Renal pelvis (tissue), 4 donors: ENCODE measurements around the gene RAPGEF5. TPM values are rescaled to one million over a fixed set of nuclear protein-coding genes. Genes with fewer than 3 reads are reported as not detected.

Source experiments
- DNase-seq: peaks from one replicate; pipeline ENCODE4 v3.0.0-alpha.2; 2013
- polyA plus RNA-seq, 3 donors: library from polyadenylated mRNA; unstranded; fragments of 120-200 nt; gene quantifications; one replicate each; pipeline ENCODE4 v1.2.1, GENCODE V29; 2013; ENCODE audit not compliant: insufficient read length in 3 of 3

The RAPGEF5 gene
- polyA plus RNA-seq, 3 donors, result 32.0 to 38.6 (median 33.1) TPM

DNA sequence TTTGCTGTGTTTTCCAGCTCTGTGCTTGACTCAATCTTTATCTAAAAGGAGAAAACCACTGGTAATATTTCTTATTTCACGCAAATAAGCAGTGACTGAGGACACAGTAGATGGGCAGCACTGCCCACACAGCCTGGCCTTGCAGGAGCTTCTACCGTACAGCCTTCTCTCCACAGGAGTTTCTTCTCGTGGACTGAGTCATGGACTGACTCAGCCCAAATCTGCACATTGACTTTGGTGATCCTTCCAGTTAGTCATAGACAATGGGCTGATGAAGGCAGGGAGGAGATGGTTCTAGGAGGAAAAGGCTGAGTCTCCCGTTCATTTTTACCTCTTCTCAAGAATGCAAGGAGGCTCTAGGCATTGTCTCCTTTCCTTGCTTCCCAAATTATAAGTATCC, 200.7 kb downstream of the RAPGEF5 start:
- no peak for DNase-seq

DNA sequence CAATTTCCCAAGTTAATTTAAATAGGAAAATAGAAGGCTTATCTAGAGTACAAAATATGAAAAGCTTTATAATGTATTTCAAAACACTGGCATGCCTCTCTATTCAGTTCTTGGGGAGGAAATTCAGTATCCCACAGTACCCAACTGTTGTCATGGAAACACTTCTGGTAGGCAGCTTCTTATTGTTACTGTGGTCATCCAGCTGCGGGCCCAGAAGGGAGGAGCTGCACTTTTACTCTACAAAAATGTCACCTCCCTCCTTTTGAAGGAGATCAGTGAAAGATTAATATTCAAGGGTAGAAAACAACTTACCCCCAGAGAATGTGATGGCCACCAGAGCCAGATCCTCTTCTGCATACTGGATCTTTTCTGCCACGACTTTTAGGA, 202.8 kb downstream of the RAPGEF5 start:
- DNase-seq, result no peak

DNA sequence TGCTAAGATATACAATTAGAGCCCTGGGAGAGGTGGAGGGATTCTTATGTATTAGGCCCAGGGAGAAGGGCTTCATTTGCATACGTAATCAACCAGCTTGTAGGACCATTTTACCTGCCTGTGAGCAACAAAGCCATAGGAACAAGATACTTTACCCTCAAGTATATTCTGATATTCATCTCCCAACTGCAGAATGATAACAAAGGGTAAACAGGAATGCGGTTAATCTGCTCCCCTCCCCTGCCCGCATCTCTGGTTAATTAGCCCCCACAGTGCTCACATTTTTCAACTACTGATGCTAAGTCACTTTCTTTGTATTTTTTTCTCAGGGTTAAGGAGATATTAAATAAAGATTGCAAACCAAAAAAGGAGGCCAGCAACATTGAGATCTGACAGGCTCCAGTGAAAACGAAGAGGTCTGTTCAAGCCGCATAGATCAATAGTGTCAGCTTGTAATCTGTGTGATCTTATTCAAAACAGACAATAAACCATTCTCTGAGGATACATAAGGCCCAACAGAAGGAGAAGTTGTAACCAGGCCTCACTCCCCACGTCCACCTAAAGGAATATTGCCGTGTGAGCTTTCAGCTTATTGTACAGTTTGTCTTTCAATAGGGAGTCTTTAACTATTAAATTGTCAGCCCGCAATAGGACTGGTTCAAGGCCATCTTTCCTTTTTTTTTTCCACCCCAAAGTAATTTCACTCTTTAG, 203.4 kb downstream of the RAPGEF5 start:
- DNase-seq, result no peak

DNA sequence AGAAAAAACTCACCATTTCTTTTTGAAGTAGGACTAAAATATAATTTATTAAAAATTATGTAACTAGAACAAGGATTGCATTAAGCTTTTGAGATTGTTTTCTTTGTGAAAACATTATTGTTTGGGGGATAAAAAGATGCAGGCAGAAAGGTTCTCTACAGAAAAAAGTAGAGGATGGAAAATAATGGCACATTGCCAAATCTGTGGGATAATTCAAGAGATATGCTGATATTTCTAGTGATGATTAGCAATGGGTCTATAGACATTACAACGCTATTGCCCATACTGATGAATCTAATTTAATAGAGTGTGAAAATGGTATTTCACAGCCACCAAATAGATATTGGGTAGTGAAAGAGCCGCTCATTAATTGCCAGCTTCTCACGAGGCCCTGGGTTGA, 204.3 kb downstream of the RAPGEF5 start:
- DNase-seq, result no peak

DNA sequence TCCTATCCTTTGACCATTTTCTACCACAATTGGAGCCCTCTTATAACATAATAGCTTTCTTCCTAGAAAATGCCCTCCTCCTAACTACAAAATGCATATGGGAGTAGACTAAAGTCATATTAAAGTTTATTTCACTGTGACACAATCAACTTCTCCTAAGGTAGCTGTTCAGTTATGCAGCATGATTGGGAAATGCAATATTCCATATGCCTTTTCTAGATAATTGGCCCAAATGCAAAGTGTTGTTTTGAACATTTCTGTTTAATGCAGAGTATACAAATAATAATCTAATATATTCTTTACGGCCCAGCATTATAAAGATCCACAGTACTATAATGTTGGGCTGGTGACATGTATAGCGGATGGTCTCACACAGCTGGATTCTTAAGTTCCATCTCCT, 205.1 kb downstream of the RAPGEF5 start:
- DNase-seq, result no peak

DNA sequence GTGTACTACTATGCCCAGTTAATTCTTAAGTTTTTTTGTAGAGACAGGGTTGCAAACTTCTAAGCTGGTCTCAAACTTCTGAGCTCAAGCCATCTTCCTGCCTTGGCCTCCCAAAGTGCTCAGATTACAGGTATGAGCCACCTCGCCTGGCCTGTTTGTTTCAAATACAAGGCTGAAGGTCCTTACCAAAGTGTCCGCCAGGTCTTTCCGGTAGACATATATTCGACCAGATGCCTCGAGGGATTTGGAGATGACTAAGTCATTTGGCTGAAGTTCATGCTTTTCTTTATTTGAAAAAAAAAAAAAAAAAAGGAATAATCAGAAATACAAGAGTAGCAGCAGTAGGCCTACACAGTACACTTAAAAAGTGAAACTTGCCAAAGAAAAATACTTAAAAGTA, 206.7 kb downstream of the RAPGEF5 start:
- DNase-seq, result no peak

DNA sequence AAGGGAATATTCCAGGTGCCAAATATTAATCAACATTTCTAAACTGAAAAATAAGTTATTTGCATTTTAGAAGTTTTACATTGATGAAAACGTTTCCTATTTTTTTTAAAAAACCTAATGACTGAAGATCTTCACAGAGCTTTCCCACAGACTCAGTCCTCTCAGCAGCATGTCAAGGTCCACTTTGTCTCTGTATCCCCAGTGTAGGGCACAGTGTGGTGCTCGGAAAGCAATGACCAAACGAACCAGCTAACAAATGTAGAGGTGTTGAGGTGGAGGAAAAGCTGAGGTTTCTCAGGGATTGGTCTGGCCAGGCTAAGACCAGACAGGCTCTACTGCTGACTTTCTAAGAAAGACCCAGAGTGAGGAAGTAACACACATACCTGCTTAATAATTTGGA, 209.1 kb downstream of the RAPGEF5 start:
- no peak for DNase-seq

DNA sequence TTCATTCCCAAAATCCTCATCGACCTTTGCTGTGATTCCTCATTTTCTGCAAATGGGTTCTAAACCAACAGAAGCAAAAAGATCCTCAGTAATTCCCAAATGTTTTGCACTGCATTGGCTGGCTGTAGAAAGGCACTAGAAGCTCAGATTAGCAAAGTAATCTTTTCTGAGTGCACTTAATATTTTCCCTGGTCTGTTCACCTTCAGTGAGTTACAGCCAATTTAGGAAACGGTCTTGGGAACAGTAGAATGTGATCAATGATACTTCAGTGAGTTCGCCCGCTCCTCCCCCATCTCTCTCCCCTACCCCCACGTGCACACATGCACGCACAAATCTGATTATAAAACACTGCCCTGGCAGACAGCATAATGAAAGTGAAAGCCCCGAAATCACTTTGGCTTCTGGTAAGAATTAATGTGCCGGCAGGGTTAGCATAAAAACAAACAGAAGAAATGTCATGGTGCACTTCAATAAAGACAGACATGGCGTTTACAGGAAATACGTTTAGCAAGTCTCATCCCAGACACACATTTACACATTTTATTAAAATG, 209.9 kb downstream of the RAPGEF5 start:
- DNase-seq, result peak; percentile 23

DNA sequence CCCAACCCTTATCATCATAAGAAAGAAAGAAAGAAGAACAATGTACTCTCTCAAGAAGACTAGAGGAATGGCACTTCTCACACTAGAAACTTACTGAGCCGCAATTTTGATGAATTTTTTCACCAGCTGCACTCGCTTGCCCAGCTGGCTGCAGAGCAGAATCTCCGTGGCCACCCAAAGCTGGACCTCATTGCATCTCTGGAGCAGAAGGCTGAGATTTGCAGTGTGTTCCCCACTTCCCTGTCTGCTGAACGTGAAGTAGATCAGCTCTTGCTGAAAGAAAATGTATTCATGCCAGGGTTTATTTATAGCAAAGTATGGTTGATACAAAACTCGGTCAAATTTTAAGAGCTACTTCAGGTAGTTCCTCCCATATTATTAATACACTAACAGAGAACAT, 212.0 kb downstream of the RAPGEF5 start:
- DNase-seq, result no peak

DNA sequence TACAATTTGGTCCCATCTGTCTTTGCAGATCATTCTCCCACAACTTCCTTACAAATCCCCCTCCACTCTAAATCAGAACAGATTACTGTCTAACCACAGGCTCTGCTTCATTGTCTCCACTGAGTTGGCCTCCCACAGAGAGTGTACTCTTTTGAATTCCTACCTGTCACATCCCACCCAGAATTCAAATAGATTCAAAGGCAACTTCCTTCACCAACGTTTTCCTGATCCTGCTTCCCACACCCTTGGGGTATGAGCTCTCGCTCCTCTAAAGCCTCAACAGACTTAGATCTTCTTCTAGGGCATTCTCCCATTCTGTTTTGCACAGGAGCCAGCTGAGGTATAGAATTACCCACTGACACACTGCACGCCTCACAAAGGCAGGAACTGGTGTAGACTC, 213.5 kb downstream of the RAPGEF5 start:
- no peak for DNase-seq

DNA sequence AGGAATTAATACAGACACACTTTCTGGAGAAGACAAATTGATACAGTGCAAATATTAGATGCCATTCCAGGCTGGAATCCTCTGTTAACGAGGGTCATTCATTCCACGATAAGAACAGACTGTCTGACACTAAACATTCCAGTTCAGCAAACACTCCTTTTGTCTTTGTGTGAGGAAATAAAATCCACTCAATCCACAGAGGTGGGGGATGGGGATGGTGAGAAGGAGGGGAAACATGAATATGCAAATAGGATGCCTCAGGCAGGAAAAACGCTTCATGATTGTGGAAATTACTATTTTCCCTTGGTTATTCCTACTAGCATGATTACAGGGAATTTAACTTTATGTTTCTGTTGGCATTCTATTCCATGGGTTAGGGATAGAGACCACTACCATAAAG, 214.4 kb downstream of the RAPGEF5 start:
- DNase-seq, result no peak

DNA sequence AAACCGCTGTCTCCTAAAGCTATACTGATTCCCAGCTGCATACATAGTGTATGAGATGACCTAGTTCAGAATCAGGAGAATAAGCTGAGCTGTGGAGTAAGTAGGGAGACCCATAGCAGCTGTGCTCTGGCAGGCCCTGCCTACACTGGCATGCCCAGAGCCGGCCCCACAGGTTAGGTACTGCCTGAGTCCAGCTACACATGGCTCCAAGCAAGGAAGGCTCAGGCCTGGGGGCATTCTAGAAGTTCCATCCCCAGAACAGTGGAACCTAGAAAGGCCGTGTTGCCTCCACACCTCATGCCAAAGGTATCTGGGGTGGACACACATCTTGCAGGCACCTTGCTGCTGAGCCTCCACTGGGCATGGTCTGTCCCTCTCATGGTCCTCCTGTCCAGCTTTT, 215.6 kb downstream of the RAPGEF5 start:
- DNase-seq, result no peak

DNA sequence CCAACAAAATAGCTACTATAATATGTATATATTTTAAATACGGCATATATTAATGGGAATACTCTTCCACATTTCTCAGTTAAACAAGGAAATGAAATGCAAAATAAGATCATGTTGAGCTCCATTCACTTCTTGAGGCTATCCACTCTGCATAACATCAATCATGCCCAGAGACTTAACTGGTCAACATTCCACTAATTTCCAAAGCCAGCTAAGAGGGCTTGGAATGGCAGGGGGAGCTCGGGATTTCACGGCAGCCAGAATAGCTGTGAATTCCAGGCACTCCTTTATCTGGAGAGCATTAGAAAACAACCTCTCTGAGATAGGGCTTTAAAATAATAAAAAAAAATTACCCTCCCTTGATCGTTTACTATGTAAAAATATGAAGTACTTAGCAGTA, 216.4 kb downstream of the RAPGEF5 start:
- DNase-seq, result no peak

DNA sequence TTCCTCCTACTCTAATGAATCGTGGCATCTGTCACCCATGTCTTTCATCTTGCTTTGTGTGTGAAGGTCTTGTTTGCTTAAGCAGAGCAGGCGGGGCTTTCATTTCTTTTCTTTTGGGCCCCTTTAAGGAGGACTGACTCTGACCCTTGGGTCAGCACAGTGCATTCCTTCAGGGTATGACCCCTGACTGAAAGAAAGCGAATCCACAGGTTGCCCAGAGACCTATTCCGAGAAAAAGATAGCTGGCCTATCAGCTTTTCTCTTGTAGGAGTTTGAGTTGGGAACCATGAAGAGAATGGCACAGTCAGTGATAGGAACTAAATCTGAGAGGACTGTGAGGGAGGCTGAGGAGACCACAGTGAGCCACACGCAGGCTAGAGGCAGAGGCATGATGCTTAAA, 218.1 kb downstream of the RAPGEF5 start:
- DNase-seq, result no peak

DNA sequence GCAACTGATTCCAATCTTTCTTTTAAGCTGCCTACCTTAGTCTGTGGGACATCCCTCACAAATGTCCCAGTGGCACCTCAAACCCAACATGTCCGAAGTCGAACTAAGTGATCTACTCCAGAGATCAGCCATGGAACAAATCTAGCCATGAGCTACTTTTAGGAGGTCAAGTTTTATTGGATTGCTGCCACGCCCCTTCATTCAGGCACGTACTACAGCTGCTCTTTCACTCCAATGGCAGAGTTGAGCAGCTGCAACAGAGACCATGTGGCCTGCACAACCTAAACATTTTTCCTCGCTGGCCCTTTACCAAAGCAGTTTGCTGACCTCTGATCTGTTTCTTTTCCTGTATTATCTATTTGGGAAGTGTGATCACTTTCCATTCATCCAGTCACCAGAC, 218.8 kb downstream of the RAPGEF5 start:
- no peak for DNase-seq

DNA sequence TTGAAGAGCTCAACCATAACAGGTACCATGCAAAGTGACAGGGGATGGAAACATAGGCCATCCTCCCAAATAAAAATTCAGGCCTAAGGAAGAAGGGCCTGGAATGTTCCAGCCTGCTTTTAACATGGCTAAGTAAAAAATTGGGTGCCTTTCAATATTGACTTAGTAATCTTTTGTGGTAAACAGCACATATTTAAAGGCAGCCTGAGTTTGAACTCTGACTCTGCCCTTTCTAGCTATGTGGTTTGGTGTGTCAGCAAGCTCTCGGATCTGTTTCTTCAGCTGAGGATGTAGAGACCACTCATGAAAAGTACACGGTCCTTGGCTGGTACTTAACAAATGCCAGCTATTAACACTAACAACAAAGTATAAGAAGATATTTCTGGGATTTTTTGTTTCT, 219.5 kb downstream of the RAPGEF5 start:
- no peak for DNase-seq

DNA sequence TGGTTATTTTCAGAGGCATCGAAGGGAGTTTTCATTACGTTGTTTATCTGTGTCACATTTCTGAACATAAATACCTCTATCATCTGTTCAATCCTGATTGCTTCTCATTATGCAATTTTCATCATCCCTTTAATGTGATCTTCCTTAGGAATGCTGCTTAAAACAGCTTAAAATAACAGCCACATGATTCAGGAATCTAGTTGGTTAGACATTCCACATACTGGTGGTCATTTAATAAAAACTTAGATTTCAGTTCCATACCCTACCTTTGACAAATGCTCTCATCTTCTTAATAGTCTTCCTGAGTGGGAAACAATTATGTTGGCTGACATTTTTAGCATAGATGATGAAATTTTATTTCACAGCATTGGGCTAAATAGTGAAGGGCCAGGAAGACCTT, 219.9 kb downstream of the RAPGEF5 start:
- DNase-seq, result no peak

DNA sequence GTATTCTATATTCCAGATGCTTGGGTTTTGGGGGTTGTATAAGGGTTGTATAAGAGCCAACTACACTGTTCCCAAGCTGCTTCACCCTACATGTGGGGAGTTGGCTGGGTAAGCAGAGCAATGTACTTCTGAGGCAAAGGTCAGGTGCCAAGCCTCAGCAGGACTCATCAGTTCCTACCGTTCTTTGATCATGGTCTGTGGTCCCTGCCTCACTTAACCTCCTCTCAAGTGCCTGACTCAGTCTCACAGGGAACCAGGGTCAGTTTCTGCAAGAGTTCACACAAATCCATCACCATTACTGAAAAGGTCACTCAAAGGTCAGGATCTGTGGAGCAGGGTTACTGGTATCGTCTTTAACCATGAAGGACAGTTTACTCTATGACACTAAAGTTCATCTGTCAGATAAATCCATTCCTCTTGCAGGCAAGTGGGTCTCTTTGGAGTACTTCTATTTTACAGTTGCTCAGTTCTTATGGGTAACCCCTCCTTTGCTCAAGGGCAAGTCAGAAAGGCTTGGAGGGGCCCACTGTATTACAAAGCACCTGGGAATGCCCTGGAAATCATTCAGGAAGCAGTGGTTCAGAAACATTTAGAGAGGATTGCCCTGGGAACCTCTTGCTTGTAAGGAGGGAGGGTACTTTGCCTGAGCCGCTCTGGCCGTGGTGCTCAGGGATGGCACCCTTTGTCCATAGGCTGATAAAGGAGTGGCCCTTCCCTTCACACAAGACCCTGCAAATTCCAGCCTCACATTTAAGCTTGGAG, 227.0 kb downstream of the RAPGEF5 start:
- DNase-seq, result no peak

DNA sequence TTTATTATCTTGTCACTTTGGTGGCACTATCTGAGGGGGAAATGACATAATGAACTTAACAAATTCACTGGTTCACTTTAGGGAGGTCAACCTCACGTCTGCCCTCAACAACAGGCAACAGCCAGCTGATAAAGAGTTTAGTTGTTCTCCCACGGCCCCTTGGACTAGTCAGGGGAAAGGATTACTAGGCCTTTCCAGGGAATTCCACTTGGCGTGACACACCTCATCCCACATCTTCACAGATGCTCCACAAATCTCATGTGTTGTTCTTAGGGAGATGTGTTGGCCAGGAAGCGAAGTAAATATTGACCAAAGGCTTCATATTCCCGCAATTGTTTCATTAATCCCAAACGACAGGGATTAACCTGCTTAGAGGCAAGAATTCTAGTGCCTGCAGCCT, 227.8 kb downstream of the RAPGEF5 start:
- no peak for DNase-seq

DNA sequence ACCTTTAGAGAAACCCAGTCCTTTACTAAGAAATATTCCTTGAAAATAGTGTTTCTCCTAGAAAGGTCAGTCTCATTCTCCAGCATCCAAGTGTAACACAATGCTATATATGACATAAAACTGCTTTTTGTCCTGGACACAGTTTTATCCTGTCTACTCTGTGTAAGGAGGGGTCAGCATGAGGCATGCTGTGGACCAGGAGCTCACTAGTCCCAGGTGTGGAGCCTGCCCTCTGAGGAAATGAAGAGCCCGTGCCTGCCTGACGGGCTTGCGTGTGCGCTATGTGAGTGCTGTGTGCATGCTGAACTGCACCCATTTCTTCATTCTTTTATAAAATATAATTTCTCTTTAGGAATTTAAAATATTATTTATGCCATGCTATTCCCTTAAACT, 228.4 kb downstream of the RAPGEF5 start:
- DNase-seq, result no peak

DNA sequence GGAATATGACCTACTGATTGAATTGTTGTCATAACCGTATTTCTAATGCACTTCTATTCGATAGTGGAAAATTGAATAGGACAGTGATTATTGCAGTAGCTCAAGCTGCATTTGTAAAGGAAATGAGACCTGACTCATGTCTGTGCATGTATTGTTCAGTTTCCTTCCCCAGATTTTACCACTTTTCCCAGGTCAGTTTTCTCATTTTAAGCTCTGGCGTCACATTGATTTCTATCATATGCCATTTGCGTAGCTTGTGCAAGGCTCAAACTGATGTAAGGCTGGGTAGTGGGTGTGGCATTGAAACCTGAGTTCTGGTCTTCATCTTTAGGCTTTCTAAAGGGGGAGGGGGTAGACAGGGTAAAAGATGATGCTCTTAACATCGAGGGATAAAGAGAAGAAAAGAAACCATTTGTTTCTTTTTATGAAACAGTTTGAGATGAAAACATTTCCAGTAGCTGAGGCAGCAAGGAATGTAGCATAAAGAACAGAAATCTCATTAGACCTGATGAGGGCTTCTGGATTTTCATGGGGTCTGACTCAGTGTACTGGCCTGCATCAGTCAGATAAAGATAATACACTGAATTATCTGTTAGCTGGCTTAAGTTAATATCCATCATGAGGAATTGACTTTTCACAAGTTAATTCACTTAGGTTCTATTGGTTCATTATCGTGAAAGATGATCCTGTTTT, 229.0 kb downstream of the RAPGEF5 start:
- DNase-seq, result no peak

DNA sequence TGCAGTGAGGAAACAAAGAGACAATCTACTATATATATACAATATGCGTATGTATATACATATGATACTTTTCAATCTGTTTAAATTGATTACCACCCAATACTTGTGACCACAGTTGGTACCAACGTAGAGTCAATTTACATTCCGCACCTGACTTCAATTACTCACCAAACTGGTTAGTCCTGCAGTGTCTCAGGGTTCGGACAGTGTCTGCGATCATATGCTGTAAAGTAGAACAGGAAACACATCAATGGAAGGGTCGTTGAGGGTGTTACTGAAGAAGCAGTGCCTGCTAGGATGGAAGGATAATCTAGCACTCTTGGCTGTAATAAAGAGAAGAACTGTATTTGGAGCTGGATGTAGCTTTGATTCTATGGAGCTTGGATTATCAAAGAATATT, 231.5 kb downstream of the RAPGEF5 start:
- no peak for DNase-seq

DNA sequence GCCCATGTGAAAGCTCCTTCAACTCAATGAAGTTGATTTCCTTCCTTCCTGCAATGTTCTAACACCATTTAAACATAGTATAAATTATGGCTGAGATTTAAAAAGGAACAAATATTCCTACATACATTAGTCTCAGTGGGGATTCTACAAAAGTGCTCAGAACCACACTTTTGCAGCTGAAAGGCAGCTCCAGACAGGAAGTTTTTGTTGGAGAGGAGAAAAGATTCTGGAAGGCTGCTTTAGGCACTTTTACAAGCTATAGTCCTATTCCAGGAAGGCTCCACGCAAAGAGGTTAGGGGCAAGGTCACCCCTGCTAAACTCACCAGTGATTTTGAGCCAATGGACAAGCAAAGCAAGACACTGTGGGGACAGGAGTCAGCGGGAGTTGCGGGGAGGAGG, 232.0 kb downstream of the RAPGEF5 start:
- DNase-seq, result peak; percentile 30
